ENCODE results near the gene SUCNR1.

- TF ChIP-seq GATA2 (IDR thresholded peaks at IDR 0.05; ENCODE audit: low read depth, low read length) (no peak), GATA3 (IDR thresholded peaks at IDR 0.05; ENCODE audit: low read depth, low read length) (no peak)
Observed at GRCh38 chr3:151911462-151911861, 38.0 kb downstream of the SUCNR1 start.
